Body of pancreas (tissue), 4 donors: ENCODE results near the gene ANXA6.

Experiments used
- POLR2A ChIP-seq, 3 donors: fragments of 450-650 bp; IDR thresholded peaks; one replicate each; pipeline ENCODE4 v1.6.1; 2016; ENCODE audit warnings: antibody characterized with exemption in 3 of 3, mild to moderate bottlenecking in 2 of 3
- TF ChIP-seq, protein P1 (sequence below), 7 experiments: fragments of 450-650 bp in 4 of 7; fragments of 200-600 bp in 3 of 7; sonication (generic) in 3 of 7; IDR thresholded peaks; one replicate each; pipeline ENCODE4 v1.5.1; 2016 to 2019; ENCODE audit warnings: antibody characterized with exemption in 7 of 7

DNA sequence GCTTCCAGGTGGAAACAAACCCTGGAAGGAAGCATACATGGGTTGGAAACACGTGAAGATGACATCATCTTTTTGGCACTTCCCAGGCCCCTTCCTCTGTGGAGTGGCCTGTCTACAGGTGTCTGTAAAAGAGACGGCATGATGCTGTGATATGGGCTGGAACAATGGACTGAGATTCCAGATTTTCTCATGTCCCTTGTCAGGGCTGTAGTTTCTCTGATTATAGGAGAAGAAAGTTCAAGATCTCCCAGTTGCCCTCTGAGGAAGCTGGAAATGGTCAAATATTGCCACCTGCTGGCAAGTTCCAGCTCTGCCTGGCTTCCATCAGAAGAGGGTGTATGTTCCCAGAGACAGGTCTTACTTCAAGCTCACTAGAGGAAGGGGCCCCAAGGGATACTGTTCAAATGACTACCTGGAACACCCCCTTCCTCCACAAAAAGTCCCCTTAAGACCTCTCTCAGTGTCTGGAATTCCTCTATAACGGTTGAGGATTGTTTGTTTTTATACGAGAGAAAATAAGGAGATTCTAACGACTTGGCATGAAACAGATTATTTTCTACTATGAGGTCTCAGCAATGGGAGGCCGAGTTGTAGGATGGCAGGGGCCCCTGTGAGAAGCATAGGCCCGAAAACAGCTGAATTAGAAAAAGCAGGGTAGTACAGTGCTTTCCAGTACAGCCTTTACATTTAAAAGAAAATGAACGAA is 7.3 kb upstream of the ANXA6 start:
- no peak for TF ChIP-seq POLR2A (IDR thresholded peaks at IDR 0.05)
- TF ChIP-seq, protein P1, sequence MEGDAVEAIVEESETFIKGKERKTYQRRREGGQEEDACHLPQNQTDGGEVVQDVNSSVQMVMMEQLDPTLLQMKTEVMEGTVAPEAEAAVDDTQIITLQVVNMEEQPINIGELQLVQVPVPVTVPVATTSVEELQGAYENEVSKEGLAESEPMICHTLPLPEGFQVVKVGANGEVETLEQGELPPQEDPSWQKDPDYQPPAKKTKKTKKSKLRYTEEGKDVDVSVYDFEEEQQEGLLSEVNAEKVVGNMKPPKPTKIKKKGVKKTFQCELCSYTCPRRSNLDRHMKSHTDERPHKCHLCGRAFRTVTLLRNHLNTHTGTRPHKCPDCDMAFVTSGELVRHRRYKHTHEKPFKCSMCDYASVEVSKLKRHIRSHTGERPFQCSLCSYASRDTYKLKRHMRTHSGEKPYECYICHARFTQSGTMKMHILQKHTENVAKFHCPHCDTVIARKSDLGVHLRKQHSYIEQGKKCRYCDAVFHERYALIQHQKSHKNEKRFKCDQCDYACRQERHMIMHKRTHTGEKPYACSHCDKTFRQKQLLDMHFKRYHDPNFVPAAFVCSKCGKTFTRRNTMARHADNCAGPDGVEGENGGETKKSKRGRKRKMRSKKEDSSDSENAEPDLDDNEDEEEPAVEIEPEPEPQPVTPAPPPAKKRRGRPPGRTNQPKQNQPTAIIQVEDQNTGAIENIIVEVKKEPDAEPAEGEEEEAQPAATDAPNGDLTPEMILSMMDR (IDR thresholded peaks at IDR 0.05), result peak; percentile 77 to 93 (median 91)
